ENCODE results near the gene SEPTIN6.
"Not testable (repeated sequence)": the region's sequence is repeated elsewhere in the genome, so short reads cannot be mapped to it uniquely, and the experiment has no call there.

DNA sequence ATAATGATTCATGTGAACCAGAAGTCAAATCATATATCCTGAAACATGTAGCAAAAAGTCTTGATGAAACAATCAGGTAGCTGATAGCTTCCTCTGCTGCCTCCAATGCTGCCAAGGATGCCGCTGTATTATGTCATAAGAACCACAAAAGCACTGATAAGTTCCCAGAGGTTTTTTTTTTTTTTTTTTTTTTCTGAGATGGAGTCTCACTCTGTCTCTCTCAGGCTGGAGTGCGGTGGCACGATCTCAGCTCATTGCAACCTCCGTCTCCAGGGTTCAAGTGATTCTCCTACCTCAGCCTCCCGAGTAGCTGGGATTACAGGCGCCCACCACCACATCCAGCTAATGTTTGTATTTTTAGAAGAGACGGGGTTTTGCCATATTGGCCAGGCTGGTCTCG, 8.7 kb downstream of the SEPTIN6 start:
- not testable (repeated sequence) for TF ChIP-seq EZH2 (IDR thresholded peaks at IDR 0.05; ENCODE audit: insufficient read depth, low read length)
- TF ChIP-seq, protein P1, sequence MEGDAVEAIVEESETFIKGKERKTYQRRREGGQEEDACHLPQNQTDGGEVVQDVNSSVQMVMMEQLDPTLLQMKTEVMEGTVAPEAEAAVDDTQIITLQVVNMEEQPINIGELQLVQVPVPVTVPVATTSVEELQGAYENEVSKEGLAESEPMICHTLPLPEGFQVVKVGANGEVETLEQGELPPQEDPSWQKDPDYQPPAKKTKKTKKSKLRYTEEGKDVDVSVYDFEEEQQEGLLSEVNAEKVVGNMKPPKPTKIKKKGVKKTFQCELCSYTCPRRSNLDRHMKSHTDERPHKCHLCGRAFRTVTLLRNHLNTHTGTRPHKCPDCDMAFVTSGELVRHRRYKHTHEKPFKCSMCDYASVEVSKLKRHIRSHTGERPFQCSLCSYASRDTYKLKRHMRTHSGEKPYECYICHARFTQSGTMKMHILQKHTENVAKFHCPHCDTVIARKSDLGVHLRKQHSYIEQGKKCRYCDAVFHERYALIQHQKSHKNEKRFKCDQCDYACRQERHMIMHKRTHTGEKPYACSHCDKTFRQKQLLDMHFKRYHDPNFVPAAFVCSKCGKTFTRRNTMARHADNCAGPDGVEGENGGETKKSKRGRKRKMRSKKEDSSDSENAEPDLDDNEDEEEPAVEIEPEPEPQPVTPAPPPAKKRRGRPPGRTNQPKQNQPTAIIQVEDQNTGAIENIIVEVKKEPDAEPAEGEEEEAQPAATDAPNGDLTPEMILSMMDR (IDR thresholded peaks at IDR 0.05; ENCODE audit: insufficient read depth, low read depth, low read length), result not testable (repeated sequence)

Measured in astrocyte (in vitro differentiated cells and primary cell).